Gastroesophageal sphincter (tissue), 4 donors: Measurements from ENCODE around the gene MAP3K20. TPM values are rescaled to one million over a fixed set of nuclear protein-coding genes. Genes with fewer than 3 reads are reported as not detected.

Source experiments
- ATAC-seq: fragments of 150-250 bp; one replicate; pipeline ENCODE4 v1.9.1; 2016; ENCODE audit warnings: mild to moderate bottlenecking, moderate library complexity
- H3K27ac ChIP-seq, 4 donors: fragments of 200-600 bp; sonication (generic) in 3 of 4; 1 replicate in 3 of 4; 2 replicates in 1 of 4; pipeline ENCODE4 v1.5.1; 2016 to 2019
- H3K27me3 ChIP-seq: fragments of 200-600 bp; sonication (generic); one replicate; pipeline ENCODE4 v1.5.1; 2019
- H3K36me3 ChIP-seq, 2 donors: fragments of 200-600 bp; sonication (generic); one replicate each; pipeline ENCODE4 v1.5.1; 2019; ENCODE audit warnings: control low read depth in 1 of 2
- H3K4me1 ChIP-seq, 3 donors: fragments of 200-600 bp; sonication (generic); 1 replicate in 2 of 3; 2 replicates in 1 of 3; pipeline ENCODE4 v1.5.1; 2016 to 2019; ENCODE audit warnings: control low read depth in 2 of 3
- H3K4me3 ChIP-seq, 2 donors: fragments of 200-600 bp; sonication (generic); one replicate each; pipeline ENCODE4 v1.5.1; 2019; ENCODE audit warnings: mild to moderate bottlenecking in 1 of 2, moderate library complexity in 1 of 2
- H3K9me3 ChIP-seq, 3 donors: fragments of 200-600 bp; sonication (generic); one replicate each; pipeline ENCODE4 v1.5.1; 2017 to 2019; ENCODE audit warnings: control low read depth in 2 of 3
- EP300 ChIP-seq: sonication (generic); formaldehyde crosslinking; IDR thresholded peaks from one replicate; pipeline ENCODE4 v1.6.1; 2017; ENCODE audit warnings: antibody characterized with exemption, mild to moderate bottlenecking
- POLR2A ChIP-seq, 2 donors: fragments of 450-650 bp; IDR thresholded peaks; one replicate each; pipeline ENCODE4 v1.6.1; 2017; ENCODE audit warnings: antibody characterized with exemption in 2 of 2, mild to moderate bottlenecking in 2 of 2, moderate library complexity in 1 of 2
- POLR2AphosphoS5 ChIP-seq: sonication (generic); formaldehyde crosslinking; IDR thresholded peaks from one replicate; pipeline ENCODE4 v1.6.1; 2017; ENCODE audit warnings: antibody characterized with exemption
- WGBS, 2 donors: methylation state at CpG; one replicate each; pipeline ENCODE4 v1.1.5; 2018; ENCODE audit warnings: low coverage in 1 of 2; 5-methylcytosine and 5-hydroxymethylcytosine counted together
- total RNA-seq, 4 donors: library from RNA; depleted of rRNA; stranded (reverse); fragments of >200 nt; gene quantifications; one replicate each; pipeline ENCODE4 v1.1.0, GENCODE V29; 2016
- TF ChIP-seq, protein P1 (sequence below), 4 experiments: fragments of 200-600 bp in 2 of 4; fragments of 450-650 bp in 2 of 4; sonication (generic) in 1 of 4; IDR thresholded peaks; one replicate each; pipeline ENCODE4 v1.5.1; 2017 to 2019; ENCODE audit warnings: antibody characterized with exemption in 4 of 4, mild to moderate bottlenecking in 2 of 4, moderate library complexity in 2 of 4

Gene MAP3K20
- total RNA-seq, 4 donors from 2014 or later = 318 to 496 (median 327) TPM

DNA sequence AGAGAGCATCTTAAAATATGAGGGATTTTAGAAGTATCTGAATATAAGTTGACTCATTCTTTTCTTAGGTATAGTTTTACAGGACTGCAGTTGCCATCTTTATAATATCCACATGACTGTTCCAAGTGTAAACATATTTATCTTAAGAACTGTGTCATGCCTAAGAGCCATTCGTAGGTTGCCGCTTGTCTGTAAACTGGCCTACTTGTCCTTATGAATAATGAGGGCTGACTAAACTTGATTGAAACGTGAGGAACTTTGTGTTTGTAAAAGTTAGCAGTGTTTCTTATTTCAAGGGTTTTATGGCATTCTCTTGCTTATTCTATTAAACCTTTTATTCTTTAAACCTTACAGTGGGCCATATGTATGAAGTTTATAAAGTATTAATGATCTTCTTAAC lies 99.6 kb downstream of the MAP3K20 start:
- no peaks in the 10 kb centered on the region for H3K36me3 ChIP-seq
- TF ChIP-seq, protein P1, sequence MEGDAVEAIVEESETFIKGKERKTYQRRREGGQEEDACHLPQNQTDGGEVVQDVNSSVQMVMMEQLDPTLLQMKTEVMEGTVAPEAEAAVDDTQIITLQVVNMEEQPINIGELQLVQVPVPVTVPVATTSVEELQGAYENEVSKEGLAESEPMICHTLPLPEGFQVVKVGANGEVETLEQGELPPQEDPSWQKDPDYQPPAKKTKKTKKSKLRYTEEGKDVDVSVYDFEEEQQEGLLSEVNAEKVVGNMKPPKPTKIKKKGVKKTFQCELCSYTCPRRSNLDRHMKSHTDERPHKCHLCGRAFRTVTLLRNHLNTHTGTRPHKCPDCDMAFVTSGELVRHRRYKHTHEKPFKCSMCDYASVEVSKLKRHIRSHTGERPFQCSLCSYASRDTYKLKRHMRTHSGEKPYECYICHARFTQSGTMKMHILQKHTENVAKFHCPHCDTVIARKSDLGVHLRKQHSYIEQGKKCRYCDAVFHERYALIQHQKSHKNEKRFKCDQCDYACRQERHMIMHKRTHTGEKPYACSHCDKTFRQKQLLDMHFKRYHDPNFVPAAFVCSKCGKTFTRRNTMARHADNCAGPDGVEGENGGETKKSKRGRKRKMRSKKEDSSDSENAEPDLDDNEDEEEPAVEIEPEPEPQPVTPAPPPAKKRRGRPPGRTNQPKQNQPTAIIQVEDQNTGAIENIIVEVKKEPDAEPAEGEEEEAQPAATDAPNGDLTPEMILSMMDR (IDR thresholded peaks at IDR 0.05) = no peak
- no peak for TF ChIP-seq POLR2AphosphoS5
- no peak for TF ChIP-seq POLR2A (IDR thresholded peaks at IDR 0.05)
- TF ChIP-seq EP300 = no peak
- no peaks in the 10 kb centered on the region for H3K9me3 ChIP-seq
- H3K4me1 ChIP-seq = peaks cover 0 to 26% (median under 1%) of the 10 kb centered on the region in 3 donors
- ATAC-seq = no peak
- H3K27ac ChIP-seq = no peak overlapping the region
- H3K27me3 ChIP-seq = no peaks in the 10 kb centered on the region
- no peak overlapping the region for H3K4me3 ChIP-seq
- WGBS, 2 donors = 28 to 68% methylated on average over 3 of the region's 3 CpGs

DNA sequence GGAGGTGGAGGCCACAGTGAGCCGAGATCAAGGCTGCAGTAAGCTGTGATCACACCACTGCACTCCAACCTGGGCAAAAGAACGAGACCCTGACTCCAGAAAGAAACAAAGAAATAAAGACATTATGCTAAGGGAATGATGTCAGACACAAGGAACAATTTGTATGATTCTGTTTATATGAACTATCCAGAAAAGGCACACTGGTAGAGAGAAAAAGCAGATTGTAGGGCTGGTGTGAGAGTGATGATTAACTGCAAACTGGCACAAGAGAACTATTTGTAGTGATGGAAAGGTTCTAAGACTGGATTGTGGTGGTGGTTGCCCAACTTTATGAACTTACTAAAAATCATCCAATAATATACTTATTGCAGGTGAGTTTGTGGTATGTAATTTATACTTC lies 106.3 kb downstream of the MAP3K20 start:
- Histone ChIP-seq H3K27me3 (no peaks in the 10 kb centered on the region), H3K4me1 (peaks cover 11 to 43% (median 14%) of the 10 kb centered on the region in 3 donors), H3K4me3 (no peak overlapping the region), H3K27ac (peak overlapping the region; percentile 23 to 82 (median 81)), H3K9me3 (no peaks in the 10 kb centered on the region), H3K36me3 (no peaks in the 10 kb centered on the region)
- no peak for ATAC-seq
- TF ChIP-seq POLR2A (IDR thresholded peaks at IDR 0.05) (no peak), POLR2AphosphoS5 (peak; percentile 77)
- WGBS, 2 donors = 25 to 42% methylated on average over 1 to 2 of the region's 2 CpGs

DNA sequence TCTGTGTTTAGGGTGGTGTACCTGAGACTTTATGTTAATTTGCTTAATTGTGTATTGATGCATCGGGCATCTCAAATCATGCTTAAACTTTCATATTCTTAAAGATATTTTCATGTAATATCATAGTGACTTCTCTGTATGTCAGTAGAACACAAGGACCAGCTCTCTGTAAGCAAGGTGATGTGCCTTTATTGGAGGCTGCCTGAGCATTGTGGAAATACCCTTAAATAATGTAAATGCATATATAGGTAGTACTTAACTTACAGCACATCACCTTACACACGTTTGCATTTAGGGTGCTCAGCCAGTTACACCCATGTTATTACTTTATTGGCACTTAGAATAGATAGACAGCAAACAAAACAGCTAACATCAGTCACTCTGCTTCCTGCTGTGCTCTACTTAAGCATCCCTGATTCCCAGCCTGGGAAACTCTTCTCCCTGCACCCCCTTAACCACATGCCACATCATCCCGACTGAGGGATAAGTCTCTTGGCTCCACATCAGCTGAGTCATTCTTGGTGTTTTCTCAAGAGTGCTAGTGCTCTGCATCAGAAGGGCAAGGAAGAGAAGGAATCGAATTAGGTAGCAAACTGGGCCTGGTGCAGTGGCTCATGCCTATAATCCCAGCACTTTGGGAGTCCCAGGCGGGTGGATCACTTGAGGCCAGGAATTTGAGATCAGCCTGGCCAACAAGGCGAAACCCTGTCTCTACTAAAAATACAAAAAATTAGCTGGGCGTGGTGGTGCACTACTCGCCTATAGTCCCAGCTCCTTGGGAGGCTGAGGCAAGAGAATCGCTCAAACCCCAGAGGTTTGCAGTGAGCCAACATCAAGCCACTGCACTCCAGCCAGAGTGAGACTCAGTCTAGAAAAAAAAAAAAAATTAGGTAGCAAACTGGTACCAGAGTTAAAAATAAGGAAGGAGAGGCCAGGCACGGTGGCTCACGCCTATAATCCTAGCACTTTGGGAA lies 108.7 kb downstream of the MAP3K20 start:
- Histone ChIP-seq H3K4me3 (no peak overlapping the region), H3K27ac (peak overlapping the region; percentile 37 to 82 (median 82)), H3K4me1 (peaks cover 20 to 67% (median 21%) of the 10 kb centered on the region in 3 donors), H3K9me3 (no peaks in the 10 kb centered on the region), H3K27me3 (no peaks in the 10 kb centered on the region), H3K36me3 (peaks cover 0 to under 1% of the 10 kb centered on the region in 2 donors)
- TF ChIP-seq EP300 (no peak), POLR2AphosphoS5 (peak; percentile 92)
- WGBS, 2 donors = 55 to 68% methylated on average over 4 to 5 of the region's 11 CpGs
- ATAC-seq = peak; percentile 92

DNA sequence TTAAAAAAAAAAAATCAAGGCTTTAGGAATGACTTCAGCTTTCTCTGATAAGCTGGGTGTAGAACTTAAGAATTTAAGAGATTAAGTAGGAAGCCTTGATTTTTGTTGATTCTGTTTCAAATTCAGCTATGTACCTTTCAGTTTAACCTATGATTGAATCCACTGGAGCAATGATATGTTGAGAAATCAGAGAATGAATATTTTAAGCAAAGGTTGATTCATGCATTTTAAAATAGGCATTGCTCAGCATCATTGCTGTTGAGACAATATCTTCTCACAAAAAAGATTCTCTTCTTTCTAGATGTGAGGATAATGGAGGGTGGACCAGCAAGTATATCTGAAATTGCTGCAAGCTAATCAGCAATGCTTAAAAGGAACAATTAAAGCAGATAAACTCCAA lies 109.8 kb downstream of the MAP3K20 start:
- no peak for TF ChIP-seq POLR2AphosphoS5
- TF ChIP-seq POLR2A (IDR thresholded peaks at IDR 0.05) = no peak
- TF ChIP-seq, protein P1 (IDR thresholded peaks at IDR 0.05) = no peak
- no peak for TF ChIP-seq EP300
- Histone ChIP-seq H3K27ac (peak overlapping the region; percentile 37 to 82 (median 67)), H3K4me1 (peaks cover 17 to 78% (median 21%) of the 10 kb centered on the region in 3 donors), H3K9me3 (no peaks in the 10 kb centered on the region), H3K4me3 (no peak overlapping the region), H3K27me3 (no peaks in the 10 kb centered on the region), H3K36me3 (peaks cover 0 to 6% of the 10 kb centered on the region in 2 donors)
- no peak for ATAC-seq

GRCh38 chr2:173187941-173188788 lies 112.5 kb downstream of the MAP3K20 start:
- no peak overlapping the region for H3K4me3 ChIP-seq
- H3K36me3 ChIP-seq = peaks cover 0 to 6% of the 10 kb centered on the region in 2 donors
- no peaks in the 10 kb centered on the region for H3K27me3 ChIP-seq
- ATAC-seq = no peak
- peak overlapping the region; percentile 63 to 82 (median 79) for H3K27ac ChIP-seq
- WGBS, 2 donors = 37 to 55% methylated on average over 5 to 6 of the region's 6 CpGs
- TF ChIP-seq, protein P1 (IDR thresholded peaks at IDR 0.05) = no peak
- TF ChIP-seq POLR2AphosphoS5 = peak; percentile 7
- peaks cover 31 to 90% (median 34%) of the 10 kb centered on the region in 3 donors for H3K4me1 ChIP-seq
- no peaks in the 10 kb centered on the region for H3K9me3 ChIP-seq
